HG03159 (cell line): ENCODE data around the gene TOP1.

Experiments
- ATAC-seq: cut with Tn5 transposase; IDR thresholded peaks from one replicate; pipeline ENCODE4 v1.9.1; 2021; ENCODE audit warnings: mild to moderate bottlenecking, moderate library complexity; ENCODE audit not compliant: unreplicated experiment

Gene TOP1

DNA sequence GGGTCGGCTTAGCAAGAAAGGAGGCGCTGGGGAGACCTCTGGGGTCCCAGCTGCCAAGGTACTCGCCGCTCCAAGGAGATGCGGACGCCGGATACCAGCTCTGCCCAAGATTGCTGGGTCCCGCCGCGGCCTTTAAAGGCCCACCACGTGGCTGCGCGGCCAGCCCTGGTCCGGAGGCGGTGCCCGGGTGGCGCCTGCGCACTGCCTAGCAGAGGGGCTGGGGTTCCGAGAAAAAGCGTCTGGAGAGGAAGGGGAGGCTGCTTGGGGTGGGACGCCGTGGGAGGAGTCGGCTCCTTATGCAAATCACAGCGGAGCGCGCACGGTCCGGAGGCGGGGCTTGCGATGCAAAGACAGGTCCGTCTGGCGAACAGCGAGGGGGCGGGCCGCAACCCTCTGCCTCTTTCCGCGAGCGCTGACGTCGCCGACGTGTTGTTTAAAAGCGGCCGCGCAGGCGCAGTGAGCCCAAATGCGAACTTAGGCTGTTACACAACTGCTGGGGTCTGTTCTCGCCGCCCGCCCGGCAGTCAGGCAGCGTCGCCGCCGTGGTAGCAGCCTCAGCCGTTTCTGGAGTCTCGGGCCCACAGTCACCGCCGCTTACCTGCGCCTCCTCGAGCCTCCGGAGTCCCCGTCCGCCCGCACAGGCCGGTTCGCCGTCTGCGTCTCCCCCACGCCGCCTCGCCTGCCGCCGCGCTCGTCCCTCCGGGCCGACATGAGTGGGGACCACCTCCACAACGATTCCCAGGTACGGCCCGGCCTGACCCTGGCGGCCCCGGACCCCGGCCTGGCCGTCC, at the start of gene TOP1:
TSS of gene TOP1 (plus strand) at position 464 of the 791 bp plus-strand sequence. CDS start at position 710, 246 bp downstream.
- peak; percentile 93 for ATAC-seq

GRCh38 chr20:40979247-40979646, 49.4 kb upstream of the TOP1 start:
- ATAC-seq, result no peak

DNA sequence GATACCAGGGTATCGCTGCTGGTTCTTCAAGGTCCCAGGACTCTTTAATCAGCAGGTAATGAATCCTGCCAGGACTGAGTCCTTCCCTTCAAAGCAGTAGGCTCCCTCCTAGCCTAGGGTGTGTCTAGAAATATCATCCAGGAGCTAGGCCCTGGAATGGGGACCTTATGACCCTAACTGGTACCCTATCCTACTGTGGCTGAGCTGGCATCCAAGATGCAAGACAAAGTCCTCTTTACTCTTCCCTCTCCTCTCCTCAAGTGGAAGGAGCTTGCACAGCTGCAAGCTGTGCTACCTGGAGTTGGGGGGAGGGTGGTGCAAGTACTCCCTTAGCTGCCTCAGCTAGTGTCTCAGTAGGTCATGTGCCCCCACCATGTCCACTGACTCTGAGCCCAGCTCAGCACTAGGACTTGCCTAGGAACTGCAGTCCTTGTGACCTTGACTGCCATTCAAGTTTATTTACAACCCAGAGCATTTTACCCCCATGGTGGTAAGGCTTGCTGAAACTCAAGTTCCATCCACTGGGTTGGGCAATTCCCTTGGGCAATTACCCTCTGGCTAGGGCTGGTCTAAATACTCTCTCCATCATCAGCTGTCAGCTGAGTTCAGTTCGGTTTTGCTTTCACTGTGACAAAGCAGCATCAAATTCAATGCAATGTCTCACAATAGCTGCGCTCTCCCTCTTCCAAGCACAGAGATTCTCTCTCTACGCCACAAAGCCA, 48.4 kb upstream of the TOP1 start:
- peak; percentile 50 for ATAC-seq

GRCh38 chr20:40980828-40981310, 47.8 kb upstream of the TOP1 start:
- ATAC-seq, result no peak

- ATAC-seq, result no peak
These were observed 46.0 kb upstream of the TOP1 start for GRCh38 chr20:40982415-40983145.

DNA sequence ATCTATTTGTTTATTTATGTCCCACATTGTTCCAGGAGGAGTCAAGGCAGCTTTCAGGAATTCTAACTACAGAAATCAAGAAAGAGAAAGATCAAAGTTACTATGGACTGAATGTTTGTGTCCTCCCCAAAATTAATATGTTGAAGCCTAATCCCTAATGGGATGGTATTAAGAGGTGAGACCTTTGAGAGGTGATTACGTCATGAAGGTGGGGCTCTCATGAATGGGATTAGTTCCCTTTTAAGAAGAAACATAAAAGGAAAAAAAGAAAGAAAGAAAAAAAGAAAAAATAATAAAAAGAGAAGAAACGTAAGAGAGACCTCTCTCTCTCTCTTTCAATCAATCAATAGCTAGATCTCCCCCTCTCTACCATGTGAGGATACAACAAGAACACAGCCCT, 44.7 kb upstream of the TOP1 start:
- no peak for ATAC-seq

DNA sequence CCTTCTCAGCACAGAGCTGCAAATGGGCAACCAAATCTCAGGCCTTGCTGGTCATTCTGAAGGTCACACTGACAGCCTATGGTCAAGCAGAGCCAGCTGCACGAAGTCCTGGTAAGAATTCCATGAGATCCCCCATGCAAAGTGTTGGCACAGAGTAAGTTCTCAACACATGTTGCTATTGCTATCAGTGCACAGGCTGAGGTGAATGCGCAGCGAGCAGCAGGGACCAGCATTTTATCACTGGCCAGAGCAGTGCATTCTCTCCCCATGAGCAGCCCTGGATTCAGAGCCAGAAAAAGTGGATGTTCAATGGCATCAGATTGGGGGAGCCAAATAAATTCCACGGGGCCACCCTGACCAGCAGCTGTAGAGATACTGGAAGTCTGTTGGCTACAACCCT, 44.1 kb upstream of the TOP1 start:
- ATAC-seq, result no peak

GRCh38 chr20:40986774-40987173, 41.8 kb upstream of the TOP1 start:
- ATAC-seq, result no peak

- ATAC-seq, result peak; percentile 40
These were observed 38.0 kb upstream of the TOP1 start for GRCh38 chr20:40990542-40991120.

- ATAC-seq, result peak; percentile 95
These were observed 37.3 kb upstream of the TOP1 start for GRCh38 chr20:40991181-40991889.

- ATAC-seq, result no peak
These were observed 36.1 kb upstream of the TOP1 start for GRCh38 chr20:40992349-40993113.

DNA sequence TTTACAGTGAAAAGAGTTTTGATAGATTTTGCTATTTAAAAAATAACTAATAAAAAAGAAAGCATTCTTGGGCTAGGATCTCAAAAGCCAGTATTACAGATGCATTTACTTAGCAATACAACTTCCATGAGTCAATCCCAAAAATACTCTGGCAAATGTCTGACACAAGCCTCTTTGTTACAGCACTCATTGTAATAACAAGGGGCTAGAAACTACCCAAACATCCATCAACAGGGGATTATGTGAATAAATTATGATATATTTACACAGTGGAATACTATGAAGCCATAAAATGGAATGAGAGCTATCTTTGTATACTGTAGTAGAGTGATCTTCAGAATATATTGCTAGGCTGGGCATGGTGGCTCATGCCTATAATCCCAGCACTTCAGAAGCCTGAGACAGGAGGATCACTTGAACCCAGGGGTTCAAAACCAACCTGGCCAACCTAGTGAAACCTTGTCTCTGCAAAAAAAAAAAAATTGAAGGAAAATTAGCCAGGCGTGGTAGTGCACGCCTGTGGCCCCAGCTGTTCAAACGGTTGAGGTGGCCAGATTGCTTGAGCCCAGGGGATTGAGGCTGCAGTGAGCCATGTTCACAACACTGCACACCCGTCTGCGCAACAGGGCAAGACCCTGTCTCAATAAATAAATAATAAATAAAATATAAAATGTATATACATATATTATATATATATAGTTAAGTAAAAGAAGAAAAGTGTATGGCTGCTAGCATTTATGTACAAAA, 34.7 kb upstream of the TOP1 start:
- ATAC-seq, result no peak

DNA sequence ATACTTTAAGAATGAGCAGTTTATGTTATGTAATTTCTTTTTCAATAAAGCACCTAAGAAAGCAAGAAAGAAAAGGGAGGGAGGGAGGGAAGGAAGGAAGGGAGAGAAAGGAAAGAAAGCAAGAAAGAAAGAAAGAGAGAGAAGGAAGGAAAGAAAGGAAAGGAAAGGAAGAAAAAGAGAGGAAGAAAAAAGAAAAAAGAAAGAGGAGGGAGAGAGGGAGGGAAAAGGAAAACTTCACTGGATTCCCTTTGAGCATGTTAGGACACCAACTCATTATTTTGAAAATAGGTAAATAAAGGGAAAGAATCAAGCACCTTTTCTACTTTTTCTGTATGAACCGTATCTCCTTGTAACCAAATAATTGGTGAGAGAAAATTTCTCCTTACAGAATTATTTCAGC, 32.3 kb upstream of the TOP1 start:
- ATAC-seq, result no peak

- no peak for ATAC-seq
These were observed 31.5 kb upstream of the TOP1 start for GRCh38 chr20:40997116-40997515.

DNA sequence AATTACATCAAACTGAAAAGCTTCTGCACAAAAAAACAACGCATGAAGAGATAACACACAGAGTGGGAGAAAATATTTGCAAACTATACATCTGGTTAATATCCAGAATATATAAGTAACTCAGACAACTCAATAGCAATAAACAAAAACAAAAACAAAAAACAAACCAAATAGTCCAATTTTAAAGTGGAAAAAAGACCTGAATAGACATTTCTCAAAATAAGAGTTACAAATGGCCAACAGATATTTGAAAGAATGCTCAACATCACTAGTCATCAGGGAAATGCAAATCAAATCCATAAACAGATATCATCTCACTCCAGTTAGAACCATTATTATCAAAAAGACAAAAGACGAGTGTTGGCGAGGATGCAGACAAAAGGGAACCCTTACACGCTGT, 28.8 kb upstream of the TOP1 start:
- ATAC-seq, result no peak

DNA sequence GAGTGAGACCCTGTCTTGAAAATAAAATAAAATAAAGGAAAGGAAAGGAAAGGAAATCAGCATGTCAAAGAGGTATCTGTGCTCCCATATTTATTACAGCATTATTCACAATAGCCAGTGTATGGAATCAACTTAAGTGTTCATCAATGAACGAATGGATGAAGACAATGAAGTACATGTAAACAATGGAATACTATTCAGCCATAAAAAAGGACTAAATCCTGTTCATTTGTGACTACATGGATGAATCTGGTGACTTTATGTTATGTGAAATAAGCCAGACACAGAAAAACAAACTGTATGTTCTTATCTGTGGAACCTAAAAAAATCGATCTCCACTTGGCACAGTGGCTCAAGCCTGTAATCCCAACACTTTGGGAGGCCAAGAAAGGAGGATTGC, 28.0 kb upstream of the TOP1 start:
- ATAC-seq, result no peak

DNA sequence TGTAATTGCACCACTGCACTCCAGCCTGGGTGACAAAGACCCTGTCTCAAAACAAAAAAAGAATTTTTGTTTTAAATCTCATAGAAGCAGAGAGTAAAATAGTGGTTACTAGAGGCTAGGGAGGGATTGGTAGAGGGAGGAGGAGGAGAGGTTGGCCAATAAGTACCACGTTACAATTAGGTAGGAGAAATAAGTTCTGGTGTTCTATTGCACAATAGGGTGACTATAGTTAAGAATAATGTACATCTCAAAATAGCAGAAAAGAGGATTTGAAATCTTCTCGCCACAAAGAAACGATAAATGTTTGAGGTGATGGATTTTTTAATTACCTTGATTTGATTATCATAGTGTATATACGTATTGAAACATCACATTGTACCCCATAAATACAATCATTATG, 27.1 kb upstream of the TOP1 start:
- ATAC-seq, result no peak

- ATAC-seq, result no peak
These were observed 25.8 kb upstream of the TOP1 start for GRCh38 chr20:41002842-41003142.
